Mononuclear cell (primary cell): Measurements from ENCODE around the gene C21orf58. TPM values are rescaled to one million over a fixed set of nuclear protein-coding genes. Genes with fewer than 3 reads are reported as not detected.

ENCODE experiments used
- H3K27me3 ChIP-seq: 2 replicates; pipeline ENCODE4 v1.6.0; 2011; ENCODE audit warnings: low read length, control low read depth; ENCODE audit not compliant: insufficient read depth
- H3K4me1 ChIP-seq: 2 replicates; pipeline ENCODE4 v1.5.1; 2011; ENCODE audit warnings: mild to moderate bottlenecking, low read length, control low read depth; ENCODE audit not compliant: insufficient read depth
- H3K4me3 ChIP-seq: 2 replicates; pipeline ENCODE4 v1.5.1; 2011; ENCODE audit warnings: mild to moderate bottlenecking, low read length, moderate library complexity
- H3K9me3 ChIP-seq: 2 replicates; pipeline ENCODE4 v1.5.1; 2011; ENCODE audit warnings: low read depth, mild to moderate bottlenecking, control low read depth, low read length
- total RNA-seq: library from RNA; depleted of rRNA; stranded (reverse); fragments of >200 nt; gene quantifications from one replicate; pipeline ENCODE4 v1.2.3, GENCODE V29; 2012

Gene C21orf58
- total RNA-seq, 1 donor = 1.0 TPM

DNA sequence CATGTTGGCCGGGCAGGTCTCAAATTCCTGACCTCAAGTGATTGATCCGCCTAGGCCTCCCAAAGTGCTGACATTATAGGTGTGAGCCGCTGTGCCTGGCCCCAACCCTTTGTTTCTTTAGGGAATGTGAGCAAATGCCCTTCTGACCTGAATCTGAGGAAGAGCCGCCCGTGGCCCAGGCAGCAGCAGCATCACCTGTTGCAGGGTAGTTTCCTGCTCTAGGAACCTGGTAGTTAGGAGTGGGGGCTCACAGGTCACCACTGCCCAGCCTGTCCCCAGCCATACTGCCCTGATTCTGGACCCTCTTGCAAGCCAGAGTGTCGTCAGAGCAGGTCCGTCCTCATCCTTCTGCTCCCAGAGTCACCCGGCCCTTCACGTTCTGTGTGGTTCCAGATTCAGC lies 24.5 kb downstream of the C21orf58 start:
- Histone ChIP-seq H3K9me3 (no peaks in the 10 kb centered on the region), H3K4me1 (peaks cover 14% of the 10 kb centered on the region), H3K4me3 (no peak overlapping the region), H3K27me3 (no peaks in the 10 kb centered on the region)

DNA sequence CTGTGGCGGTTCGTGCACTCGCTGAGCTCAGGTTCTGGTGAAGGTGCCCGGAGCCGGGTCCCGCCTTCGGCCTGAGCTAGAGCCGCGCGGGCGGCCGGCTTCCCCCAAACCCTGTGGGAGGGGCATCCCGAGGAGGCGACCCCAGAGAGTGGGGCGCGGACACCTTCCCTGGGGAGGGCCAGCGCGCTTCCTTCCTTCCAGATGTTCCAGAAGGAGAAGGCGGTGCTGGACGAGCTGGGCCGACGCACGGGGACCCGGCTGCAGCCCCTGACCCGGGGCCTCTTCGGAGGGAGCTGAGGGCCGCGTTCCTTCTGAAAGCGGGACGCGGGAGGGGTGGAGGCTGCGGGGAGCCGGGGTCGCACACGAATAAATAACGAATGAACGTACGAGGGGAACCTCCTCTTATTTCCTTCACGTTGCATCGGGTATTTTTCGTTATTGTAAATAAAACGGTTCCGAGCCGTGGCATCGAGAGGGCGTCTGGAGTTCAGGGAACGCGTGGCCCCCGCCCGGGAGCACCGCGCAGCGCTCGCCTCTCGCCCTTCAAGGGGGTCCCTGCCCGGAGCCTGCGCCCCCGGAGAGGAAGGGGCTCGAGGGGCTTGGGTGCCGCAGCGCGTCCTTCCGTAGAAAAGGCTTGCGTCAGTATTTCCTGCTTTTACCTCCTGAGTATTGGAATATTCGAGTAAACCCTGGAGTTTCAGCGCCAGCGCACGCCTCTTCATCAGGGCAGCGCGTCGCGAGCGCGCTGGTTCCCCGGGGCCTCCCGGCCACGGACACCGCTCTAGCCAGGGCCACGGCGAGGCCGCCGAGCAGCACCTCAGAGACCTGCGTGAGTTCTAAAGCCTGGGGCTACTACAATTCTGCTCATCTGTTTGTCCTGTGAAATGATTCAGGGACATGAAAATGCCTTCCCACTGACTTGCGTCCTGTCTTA lies 26.1 kb downstream of the C21orf58 start:
- H3K27me3 ChIP-seq = no peaks in the 10 kb centered on the region
- H3K4me1 ChIP-seq = peaks cover 14% of the 10 kb centered on the region
- H3K4me3 ChIP-seq = peak overlapping the region; percentile 30
- no peaks in the 10 kb centered on the region for H3K9me3 ChIP-seq

DNA sequence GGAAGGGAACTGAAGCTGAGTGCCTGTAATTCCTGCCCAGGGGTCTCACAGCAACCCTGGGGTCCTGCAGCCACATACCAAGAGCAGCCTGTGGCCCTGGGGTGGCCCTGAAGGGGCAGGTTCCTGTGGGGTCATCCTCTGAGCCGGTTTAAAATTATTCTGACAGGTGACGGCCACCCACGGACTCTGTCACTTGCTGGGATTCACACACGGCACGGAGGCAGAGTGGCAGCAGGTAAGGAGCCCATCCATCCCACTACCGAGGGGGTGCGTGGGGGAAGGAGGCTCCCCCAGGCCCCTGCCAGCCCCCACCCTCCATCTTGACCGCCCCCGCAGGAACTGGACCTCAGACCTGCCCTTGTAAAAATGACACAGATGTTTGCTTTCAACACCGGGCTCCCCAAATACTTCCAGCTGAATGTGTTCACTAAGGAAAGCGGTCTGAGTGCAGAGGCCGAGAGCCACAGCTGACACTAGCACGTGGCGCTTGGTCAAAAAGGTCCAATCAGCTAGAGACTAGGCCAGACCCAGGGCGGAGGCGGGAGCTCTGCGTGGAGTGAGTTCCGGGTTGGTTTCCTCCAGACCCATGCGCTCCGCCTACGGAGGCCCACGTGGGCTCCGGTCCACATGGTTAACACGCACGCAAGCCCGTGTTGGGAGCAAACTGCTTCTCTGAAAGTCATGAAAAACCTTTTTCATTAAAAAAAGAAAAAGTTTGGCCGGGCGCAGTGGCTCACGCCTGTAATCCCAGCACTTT lies 27.5 kb downstream of the C21orf58 start:
- Histone ChIP-seq H3K4me1 (peaks cover 14% of the 10 kb centered on the region), H3K9me3 (no peaks in the 10 kb centered on the region), H3K4me3 (no peak overlapping the region), H3K27me3 (no peaks in the 10 kb centered on the region)

DNA sequence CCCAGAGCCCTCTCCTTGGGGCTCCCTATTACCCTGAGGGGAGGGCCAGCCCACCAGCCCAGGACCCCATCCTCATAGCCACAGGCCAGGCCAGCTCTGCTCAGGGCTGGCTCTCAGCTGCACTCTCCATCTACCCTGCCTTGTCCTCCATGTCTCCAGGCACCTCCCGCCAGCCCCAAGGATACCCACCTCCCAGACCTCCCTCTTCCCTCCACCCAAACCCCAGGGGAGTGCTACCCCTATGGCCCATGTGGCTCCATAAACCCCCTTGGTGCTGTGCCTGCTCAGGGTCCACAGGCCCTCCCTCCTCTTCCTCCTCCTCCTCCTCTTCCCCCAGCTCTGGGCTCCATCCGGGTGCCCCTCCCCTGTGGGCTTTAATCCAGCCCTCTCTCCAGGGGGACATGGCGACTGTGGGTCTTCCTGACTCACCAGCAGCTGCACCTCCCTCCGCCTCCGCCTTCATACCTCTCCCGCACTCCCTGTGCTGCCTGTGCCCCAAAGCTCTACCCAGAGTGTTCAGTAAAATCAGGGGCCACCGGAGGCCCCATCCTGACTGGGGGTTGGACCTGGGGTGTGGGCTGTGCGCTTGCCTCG lies 28.4 kb downstream of the C21orf58 start:
- H3K4me1 ChIP-seq = peaks cover 14% of the 10 kb centered on the region
- no peak overlapping the region for H3K4me3 ChIP-seq
- H3K9me3 ChIP-seq = no peaks in the 10 kb centered on the region
- no peaks in the 10 kb centered on the region for H3K27me3 ChIP-seq

DNA sequence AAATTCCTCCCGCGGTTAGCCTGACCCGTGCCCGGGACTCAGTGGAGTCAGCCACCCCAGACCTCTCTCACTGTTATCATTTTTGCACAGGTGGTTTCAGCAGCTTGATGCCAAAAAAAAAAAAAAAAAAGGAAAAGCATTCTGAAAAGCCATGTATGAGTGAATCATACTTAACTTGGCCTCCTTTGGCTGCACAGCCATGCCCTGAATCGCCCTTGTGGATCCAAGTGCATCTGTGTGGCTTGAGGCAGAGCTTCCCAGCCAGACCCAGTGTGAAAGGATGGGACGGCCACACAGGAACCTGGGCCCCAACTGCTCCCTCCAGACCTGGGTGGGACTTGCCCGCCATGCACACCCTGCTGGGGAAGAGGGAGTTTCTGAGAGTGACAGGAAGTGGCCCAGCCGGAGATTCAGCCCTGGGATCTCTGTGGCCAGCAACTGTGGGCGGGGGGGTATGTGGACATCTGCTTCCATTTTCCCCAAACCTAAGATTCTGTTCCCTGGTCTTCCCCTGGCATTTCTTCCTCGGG lies 29.0 kb downstream of the C21orf58 start:
- Histone ChIP-seq H3K27me3 (no peaks in the 10 kb centered on the region), H3K9me3 (no peaks in the 10 kb centered on the region), H3K4me1 (peaks cover 14% of the 10 kb centered on the region), H3K4me3 (no peak overlapping the region)

DNA sequence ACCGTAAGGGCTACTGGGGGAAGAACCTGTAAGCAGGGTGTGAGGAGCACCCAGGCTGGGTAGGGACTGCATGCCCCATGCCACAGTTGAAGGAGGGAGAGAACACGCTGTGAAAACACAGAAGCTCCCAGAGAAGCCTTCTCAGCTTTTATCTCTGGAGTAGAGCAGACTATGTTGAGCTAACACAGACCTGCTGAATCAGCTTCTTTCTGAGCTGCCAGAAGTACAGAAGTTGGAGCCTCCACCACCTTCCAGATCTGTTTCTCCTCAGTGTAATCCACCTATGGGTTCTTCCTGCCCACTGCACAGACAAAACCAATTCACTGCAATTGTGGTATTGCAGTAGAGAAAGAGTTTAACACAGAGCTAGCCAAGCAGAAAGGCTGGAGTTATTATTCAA lies 32.1 kb downstream of the C21orf58 start:
- Histone ChIP-seq H3K27me3 (no peaks in the 10 kb centered on the region), H3K4me3 (no peak overlapping the region), H3K9me3 (no peaks in the 10 kb centered on the region), H3K4me1 (peaks cover 27% of the 10 kb centered on the region)

DNA sequence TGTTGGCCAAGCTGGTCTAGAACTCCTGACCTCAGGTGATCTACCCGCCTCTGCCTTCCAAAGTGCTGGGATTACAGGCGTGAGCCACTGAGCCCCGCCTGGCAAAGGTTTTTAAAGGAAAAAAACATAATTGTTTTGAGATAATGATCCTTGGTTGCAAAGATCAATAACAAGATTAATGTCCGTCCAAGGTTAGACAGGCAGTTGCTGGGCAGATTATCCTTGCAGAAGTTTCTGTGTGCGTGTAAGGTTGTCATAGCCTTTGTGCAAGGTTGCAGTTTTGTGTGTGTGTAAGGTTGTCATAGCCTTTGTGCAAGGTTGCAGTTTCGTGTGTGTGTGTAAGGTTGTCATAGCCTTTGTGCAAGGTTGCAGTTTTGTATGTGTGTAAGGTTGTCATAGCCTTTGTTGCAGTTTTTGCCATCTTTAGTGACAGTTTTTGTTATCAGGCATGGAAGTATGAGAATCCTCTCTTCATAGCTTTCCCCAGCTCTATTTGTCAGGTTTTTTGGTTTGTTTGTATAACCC lies 34.0 kb downstream of the C21orf58 start:
- H3K4me3 ChIP-seq = no peak overlapping the region
- H3K9me3 ChIP-seq = no peaks in the 10 kb centered on the region
- H3K4me1 ChIP-seq = peaks cover 34% of the 10 kb centered on the region
- no peaks in the 10 kb centered on the region for H3K27me3 ChIP-seq

DNA sequence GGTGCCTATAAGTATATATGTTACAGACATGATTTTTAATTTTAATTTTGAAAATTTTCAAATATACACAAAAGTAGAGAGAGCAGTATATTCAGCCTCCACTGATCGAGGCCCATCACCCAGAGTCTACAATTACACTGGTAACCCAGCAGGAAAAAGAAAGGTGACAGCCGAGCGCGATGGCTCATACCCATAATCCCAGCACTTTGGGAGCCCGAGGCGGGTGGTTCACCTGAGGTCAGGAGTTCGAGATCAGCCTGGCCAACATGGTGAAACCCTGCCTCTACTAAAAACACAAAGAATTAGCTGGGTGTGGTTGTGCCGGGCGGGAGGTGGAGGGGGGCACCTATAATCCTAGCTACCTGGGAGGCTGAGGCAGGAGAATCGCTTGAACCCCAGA lies 36.1 kb downstream of the C21orf58 start:
- H3K4me1 ChIP-seq = peaks cover 55% of the 10 kb centered on the region
- H3K9me3 ChIP-seq = no peaks in the 10 kb centered on the region
- H3K27me3 ChIP-seq = no peaks in the 10 kb centered on the region
- no peak overlapping the region for H3K4me3 ChIP-seq

DNA sequence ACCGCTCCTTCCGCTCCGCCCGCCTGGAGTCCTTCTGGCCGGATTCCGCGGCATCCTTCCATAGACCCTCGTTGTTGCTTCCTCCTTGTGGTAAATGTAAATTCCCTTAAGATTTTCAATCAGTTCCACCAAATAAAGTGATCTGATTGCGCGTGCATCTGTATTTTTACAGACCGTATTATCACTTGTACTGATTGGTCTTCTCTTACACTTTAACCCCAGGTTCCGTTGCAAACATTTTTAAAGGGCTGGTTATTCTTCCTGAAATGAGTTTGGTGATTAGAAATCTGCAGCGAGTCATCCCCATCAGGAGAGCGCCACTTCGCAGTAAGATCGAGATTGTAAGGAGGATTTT lies 37.0 kb downstream of the C21orf58 start:
- Histone ChIP-seq H3K9me3 (no peaks in the 10 kb centered on the region), H3K27me3 (no peaks in the 10 kb centered on the region), H3K4me1 (peaks cover 64% of the 10 kb centered on the region), H3K4me3 (peak overlapping the region; percentile 82)

DNA sequence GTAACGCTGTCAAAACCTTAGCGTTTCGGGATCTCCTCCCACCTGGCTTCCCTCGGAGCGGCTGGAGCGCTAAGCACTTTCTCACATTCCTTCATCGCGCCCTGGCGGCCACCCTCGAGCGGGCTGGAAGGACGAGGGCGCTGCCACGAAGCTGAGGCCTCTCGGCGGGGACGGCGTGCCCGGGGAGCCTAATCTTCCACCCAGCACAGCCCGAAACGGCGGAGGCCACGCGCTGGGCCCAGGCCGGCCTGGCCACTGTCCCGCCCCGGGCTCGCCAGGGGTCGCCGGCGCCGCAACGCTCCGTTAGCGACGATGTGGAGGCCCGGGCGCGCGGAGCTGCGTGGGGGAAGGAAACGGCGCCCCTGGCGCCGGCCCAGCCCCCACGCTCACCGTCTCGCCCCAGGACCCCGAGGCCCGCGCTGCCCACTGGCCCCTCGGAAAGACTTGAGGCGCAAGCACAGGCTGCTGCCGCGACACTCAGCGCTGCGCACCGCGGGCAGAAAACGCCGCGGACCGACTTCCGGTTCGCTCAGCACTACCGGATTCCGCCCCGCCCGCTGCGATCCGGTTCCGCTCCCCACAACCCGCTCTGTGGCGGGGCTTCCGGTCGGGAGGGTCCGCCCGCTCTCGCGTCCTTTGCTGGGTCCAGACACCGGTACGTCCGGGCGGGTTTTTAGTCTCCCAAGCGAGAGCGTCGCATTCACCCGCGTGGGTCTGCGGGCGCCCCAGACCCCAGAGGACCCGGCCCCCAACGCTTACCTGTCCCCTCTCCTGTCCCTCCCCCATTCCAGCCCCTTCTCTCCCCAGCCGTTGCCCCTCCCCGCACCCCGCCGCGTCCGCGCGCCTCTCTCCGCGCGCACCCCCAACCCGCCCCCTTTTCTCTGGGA lies 37.7 kb downstream of the C21orf58 start, which contains the start of gene YBEY:
Gene YBEY (plus strand): TSS at position 582 of the 887 bp plus-strand sequence. CDS start 572 bp downstream, outside the sequence.
- Histone ChIP-seq H3K9me3 (no peaks in the 10 kb centered on the region), H3K27me3 (no peaks in the 10 kb centered on the region), H3K4me1 (peaks cover 67% of the 10 kb centered on the region), H3K4me3 (peak within 1 kb of the TSS; percentile 82)

DNA sequence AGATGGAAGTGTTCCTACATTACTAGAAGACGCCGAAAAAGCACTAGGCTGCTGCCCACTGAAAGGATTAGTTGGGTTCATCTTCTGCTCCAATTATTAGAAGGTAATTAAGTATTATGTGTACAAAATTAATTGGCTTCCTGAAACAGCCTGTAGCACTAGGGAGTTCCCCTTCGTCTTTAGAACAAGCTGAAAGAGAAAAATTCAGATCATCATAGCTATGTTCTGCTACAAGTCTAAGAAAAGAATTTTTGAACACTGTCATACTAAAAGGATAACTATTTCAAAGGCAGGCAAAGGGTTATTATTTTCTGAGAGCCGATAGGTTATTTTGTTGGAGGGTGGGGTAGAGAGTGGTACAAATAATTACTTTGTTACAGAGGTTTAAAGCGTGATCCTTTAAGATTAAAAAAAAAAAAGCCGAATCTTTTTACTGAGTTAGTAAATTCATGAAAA lies 38.4 kb downstream of the C21orf58 start, which contains the start of gene MCM3AP:
Gene MCM3AP (minus strand): TSS at position 406 of the 456 bp plus-strand sequence. CDS start 325 bp downstream, at position 81.
- peaks cover 67% of the 10 kb centered on the region for H3K4me1 ChIP-seq
- H3K9me3 ChIP-seq = no peaks in the 10 kb centered on the region
- peak within 1 kb of the TSS; percentile 82 for H3K4me3 ChIP-seq
- H3K27me3 ChIP-seq = no peaks in the 10 kb centered on the region

DNA sequence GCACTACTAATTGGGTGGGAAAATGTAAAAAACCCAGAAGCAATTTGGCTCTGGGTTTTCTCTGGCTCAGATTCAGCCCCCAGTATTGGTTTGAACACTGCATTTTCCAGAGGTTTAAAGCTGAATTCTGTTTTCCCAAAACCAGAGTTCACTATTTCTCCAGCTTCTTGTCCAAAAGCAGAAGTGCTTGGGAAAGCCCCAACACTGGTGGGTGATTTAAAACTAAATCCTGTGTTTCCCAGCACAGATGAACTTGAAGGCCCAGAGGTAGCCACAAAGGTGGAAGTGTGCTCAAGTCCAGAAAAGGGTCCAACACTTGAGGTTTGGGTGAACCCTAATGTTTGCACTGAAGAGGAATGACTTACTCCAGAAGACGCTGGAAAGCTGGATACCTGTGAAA lies 38.9 kb downstream of the C21orf58 start:
- no peaks in the 10 kb centered on the region for H3K27me3 ChIP-seq
- H3K4me3 ChIP-seq = no peak overlapping the region
- peaks cover 67% of the 10 kb centered on the region for H3K4me1 ChIP-seq
- H3K9me3 ChIP-seq = no peaks in the 10 kb centered on the region

DNA sequence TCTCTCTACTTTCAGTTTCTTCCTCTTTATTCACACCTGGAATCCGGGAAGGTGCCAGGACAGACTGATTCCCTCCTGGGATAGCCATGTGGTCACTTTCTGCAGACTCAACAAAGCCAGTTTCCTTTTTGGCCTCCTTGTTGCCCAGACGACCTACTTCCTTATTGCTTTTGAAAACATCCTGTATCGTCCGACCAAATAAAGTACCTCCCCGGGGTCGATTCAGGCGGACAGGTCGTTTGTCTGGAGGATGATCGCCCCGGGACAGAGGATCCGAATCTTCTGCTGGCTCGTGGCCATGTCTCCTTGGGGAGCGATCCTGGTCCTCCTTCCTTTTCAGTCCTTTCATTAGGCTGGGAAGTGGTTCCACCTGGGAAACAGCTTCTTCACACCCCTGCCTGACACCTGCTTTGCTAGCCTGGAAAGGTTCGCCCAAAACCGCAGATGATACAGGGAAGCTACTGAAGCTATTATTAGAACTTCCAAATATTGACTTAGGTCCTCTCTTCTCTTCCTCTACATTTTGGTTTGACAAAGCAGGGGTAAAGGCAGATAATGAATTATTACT lies 39.5 kb downstream of the C21orf58 start:
- peaks cover 67% of the 10 kb centered on the region for H3K4me1 ChIP-seq
- H3K9me3 ChIP-seq = no peaks in the 10 kb centered on the region
- H3K4me3 ChIP-seq = no peak overlapping the region
- no peaks in the 10 kb centered on the region for H3K27me3 ChIP-seq
